Measurements from ENCODE around the gene GRIN1.

GRIN1 gene

DNA sequence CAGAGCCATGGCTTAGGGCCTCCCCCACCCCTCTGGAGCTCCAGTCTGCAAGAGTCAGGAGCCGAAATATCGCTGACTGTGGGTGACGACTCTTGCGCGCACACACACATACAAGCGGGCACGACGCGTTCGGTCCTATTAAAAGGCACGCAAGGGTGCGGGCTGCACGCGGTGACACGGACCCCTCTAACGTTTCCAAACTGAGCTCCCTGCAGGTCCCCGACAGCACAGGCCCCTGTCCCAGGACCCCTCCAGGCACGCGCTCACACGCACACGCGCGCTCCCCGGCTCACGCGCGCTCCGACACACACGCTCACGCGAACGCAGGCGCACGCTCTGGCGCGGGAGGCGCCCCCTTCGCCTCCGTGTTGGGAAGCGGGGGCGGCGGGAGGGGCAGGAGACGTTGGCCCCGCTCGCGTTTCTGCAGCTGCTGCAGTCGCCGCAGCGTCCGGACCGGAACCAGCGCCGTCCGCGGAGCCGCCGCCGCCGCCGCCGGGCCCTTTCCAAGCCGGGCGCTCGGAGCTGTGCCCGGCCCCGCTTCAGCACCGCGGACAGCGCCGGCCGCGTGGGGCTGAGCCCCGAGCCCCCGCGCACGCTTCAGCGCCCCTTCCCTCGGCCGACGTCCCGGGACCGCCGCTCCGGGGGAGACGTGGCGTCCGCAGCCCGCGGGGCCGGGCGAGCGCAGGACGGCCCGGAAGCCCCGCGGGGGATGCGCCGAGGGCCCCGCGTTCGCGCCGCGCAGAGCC is at the start of gene GRIN1:
Gene GRIN1 (plus strand): TSS at position 433 of the 746 bp plus-strand sequence. CDS start 333 bp downstream, outside the sequence.
- DNase-seq (ENCODE audit: low spot score): peak; percentile 93

- no peak for DNase-seq (ENCODE audit: low spot score)
Measured at GRCh38 chr9:137089232-137089947, 49.6 kb upstream of the GRIN1 start.

DNA sequence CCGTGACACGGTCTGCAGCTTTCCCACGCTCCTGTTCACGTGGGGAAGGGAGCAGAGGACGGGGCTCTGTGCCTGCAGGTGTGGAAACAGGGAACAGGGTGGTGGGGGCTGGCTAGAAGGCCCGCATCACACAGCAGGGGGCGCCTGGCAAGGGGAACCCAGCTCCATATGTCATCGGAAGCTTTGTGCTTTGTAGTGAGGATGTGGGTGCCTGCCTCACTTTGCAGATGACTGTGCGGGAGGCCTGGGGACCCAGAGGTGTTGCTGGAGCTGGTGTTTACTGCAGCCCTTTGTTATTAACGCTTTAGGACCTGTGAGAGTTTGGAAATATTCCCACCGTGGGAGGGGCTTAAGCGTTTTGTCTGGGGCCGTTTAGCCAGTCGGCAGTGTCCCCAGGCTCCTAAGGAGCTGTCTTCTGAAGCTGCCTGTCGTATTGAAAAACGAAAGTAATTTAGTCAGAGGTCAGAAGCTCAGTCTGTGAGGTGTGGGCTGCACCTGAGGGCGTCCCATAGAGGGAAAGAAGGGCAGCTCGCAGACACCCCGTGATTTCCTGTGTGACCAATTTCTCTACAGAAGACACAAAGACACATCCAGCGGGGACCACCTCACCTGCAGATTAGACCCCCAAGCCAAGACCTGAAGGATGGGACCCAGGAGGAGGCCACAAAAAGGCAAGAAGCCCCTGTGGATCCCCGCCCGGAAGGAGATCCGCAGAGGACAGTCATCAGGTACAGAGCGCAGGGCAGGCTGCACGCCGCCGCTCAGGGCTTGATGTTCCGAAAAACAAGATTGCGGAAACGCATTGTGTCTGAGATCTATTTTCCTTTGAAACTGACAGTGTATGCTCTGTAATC is 43.1 kb upstream of the GRIN1 start:
- no peak for DNase-seq (ENCODE audit: low spot score)

DNA sequence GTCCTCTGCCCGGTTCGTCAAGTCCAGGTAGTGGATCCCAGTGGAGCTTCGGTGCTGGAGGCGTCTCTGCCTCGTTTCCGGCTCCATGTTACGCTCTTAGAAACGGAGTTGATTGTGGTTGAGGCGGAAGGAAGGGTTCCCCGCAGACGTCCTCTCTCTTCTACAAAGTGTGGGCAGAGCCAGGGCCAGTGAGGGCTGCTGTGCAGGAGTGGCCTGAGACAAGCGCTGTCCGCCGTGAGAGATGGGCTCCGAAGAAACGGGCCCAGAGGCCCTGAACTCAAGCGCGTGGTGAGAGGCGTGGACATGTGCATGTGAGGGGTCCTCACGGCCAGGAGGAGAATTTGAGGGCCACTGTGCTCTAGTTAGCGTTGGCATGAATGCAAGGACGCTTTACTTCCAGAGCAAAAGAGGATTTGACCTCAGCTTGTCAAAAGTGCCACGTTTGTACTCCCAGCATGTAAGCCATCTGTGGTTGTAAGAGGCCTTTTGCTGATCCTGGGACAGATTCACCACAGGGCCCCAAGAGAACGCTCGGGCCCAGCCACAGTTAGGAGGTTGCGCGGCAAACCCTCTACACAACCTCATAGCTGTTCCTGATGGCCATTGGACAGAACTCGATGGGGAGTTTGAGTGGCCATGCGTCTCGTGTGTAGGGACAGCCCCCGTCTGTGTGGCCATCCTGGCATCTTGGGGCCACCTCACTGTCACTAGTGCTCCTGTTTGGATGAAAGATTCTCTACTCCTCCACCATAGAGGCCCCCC is 42.0 kb upstream of the GRIN1 start:
- DNase-seq (ENCODE audit: low spot score): no peak

GRCh38 chr9:137097761-137098462 is 41.0 kb upstream of the GRIN1 start:
- no peak for DNase-seq (ENCODE audit: low spot score)

GRCh38 chr9:137099231-137099630 is 39.7 kb upstream of the GRIN1 start:
- no peak for DNase-seq (ENCODE audit: low spot score)

GRCh38 chr9:137103206-137103999 is 35.6 kb upstream of the GRIN1 start:
- DNase-seq (ENCODE audit: low spot score): no peak

DNA sequence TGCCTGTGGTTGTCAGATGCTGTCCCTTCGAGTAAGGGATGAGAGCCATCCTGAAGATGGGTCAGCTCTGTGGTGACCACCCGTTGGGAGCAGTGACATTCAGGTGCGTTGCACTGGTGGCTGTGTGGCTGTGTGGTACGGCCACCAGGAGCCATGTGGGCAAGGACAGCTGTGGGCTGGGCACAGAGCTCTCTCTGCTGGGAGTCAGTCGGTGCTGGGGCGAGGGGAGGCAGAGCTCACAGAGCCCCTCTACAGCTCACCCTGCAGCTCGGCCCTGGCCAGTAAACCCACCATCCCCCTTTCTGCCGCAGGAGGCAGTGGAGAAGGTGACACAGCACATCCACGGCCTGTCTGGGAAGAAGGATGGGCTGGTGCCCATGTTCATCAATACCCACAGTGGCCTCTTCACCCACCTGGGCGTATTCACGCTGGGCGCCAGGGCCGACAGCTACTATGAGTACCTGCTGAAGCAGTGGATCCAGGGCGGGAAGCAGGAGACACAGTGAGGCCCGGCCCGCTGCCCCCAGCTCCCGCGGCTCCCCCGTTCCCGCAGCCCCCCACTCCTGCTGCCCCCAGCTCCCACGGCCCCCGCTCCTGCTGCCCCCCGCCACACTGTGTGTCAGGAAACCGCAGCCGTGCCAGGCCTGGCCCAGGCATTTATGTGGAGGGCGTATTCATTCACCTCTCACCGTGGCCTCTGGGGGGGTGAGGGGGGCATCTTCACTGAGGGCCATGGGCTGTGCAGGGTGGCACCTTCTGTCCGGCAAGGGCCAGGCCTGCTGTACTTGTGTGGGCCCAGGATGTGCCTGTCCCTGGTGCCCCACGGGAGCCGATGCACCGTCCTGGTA is 32.9 kb upstream of the GRIN1 start:
- DNase-seq (ENCODE audit: low spot score): no peak

GRCh38 chr9:137106662-137107250 is 32.2 kb upstream of the GRIN1 start:
- no peak for DNase-seq (ENCODE audit: low spot score)

DNA sequence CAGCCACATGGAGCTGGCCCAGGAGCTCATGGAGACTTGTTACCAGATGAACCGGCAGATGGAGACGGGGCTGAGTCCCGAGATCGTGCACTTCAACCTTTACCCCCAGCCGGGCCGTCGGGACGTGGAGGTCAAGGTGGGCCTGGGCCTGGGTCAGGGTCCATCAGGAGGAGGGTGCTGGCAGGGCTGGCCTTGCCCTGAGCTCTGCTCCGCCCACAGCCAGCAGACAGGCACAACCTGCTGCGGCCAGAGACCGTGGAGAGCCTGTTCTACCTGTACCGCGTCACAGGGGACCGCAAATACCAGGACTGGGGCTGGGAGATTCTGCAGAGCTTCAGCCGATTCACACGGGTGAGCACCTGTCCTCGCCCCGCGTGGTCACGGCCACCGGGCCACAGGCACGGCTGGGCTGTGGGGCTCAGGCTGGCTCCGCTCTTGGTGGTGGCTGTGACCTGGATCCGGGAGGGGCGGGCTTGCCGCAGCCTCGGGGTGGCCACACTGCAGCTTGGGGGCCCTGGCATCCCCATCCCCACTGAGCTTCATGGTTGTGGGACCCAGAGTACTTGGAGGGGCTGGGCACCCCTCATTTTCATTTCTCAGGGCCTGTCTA is 31.5 kb upstream of the GRIN1 start:
- no peak for DNase-seq (ENCODE audit: low spot score)

- DNase-seq (ENCODE audit: low spot score): no peak
Measured at GRCh38 chr9:137107982-137108381, 31.0 kb upstream of the GRIN1 start.

GRCh38 chr9:137108608-137109249 is 30.2 kb upstream of the GRIN1 start:
- no peak for DNase-seq (ENCODE audit: low spot score)

- no peak for DNase-seq (ENCODE audit: low spot score)
Measured at GRCh38 chr9:137109250-137110146, 29.5 kb upstream of the GRIN1 start.

DNA sequence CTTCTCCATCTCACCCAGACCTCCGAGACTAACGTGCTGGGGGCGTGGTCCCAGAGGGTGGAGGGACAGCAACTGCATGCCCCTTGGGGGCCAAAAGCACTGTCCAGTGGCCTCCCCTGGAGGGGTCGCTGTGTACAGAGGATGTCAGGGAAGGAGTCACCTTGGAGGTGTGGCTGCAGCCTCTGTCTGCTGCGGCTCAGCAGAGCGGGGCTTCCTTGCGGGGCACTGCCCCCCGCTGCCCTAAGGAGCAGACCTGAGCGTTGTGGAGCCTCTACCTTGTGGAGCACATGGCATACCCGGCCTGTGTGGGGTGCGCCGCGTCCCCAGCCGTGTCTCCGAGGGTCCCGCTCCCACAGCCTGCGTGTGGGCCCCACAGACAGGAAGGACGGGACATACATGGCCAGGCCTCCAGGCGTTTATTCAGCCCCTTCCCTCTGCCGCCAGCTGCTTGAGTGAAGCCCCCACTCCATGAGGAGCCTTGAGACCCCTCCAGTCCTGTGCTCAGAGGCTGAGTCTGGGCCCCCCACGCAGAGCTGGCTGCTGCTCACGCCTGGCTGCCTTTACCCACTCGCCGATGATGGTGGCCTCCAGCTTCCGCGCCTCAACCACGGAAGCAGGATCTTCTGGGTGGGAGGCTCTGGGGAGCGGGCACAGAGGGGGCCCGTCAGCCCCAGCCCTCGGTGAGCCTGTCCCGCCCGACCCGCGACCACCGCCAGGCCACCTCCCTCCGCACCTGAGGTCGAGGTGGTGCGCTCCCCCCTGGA is 28.6 kb upstream of the GRIN1 start:
- no peak for DNase-seq (ENCODE audit: low spot score)

- no peak for DNase-seq (ENCODE audit: low spot score)
Measured at GRCh38 chr9:137110911-137111787, 27.8 kb upstream of the GRIN1 start.

Measured in iPS-NIHi11 (cell line).